Karpas-422 (cell line): ENCODE data around the gene MYO7A. TPM values are rescaled to one million over a fixed set of nuclear protein-coding genes. Genes with fewer than 3 reads are reported as not detected.

Experiments
- DNase-seq: peaks from one replicate; pipeline ENCODE4 v3.0.0-alpha.2; 2015
- H2AFZ ChIP-seq: fragments of 200-600 bp; sonication (generic); 2 replicates; pipeline ENCODE4 v1.6.1; 2014; ENCODE audit warnings: antibody characterized with exemption, low read length, mixed read lengths
- H3K27ac ChIP-seq: fragments of 200-600 bp; sonication (generic); 2 replicates; pipeline ENCODE4 v1.5.1; 2014; ENCODE audit warnings: mild to moderate bottlenecking, low read length, moderate library complexity
- H3K27me3 ChIP-seq: fragments of 200-600 bp; sonication (generic); 2 replicates; pipeline ENCODE4 v1.6.1; 2014; ENCODE audit warnings: low read length, mixed read lengths
- H3K36me3 ChIP-seq: fragments of 200-600 bp; sonication (generic); 2 replicates; pipeline ENCODE4 v1.6.1; 2014; ENCODE audit warnings: low read length, mixed read lengths; ENCODE audit not compliant: insufficient read depth
- H3K4me1 ChIP-seq: fragments of 200-600 bp; sonication (generic); 2 replicates; pipeline ENCODE4 v1.6.1; 2014; ENCODE audit warnings: mild to moderate bottlenecking, low read length, mixed read lengths
- H3K4me2 ChIP-seq: fragments of 200-600 bp; sonication (generic); 2 replicates; pipeline ENCODE4 v1.6.1; 2014; ENCODE audit warnings: low read length, low read depth, mild to moderate bottlenecking; ENCODE audit not compliant: poor library complexity, severe bottlenecking
- H3K4me3 ChIP-seq: fragments of 200-600 bp; sonication (generic); 2 replicates; pipeline ENCODE4 v1.5.1; 2014; ENCODE audit warnings: mild to moderate bottlenecking, antibody characterized with exemption, low read length, mixed read lengths
- H3K79me2 ChIP-seq: fragments of 200-600 bp; sonication (generic); 2 replicates; pipeline ENCODE4 v1.6.1; 2014; ENCODE audit warnings: mild to moderate bottlenecking, low read length, mixed read lengths
- H3K9ac ChIP-seq: fragments of 200-600 bp; sonication (generic); 2 replicates; pipeline ENCODE4 v1.6.0; 2014; ENCODE audit warnings: low read length
- H3K9me2 ChIP-seq: fragments of 200-600 bp; sonication (generic), shearing (Covaris generic); replicated peaks from 2 replicates; pipeline ENCODE4 v1.6.0; 2014; ENCODE audit warnings: mild to moderate bottlenecking, low read length, moderate library complexity; ENCODE audit not compliant: insufficient read depth
- H3K9me3 ChIP-seq: fragments of 300-700, 200-600 bp; sonication (generic); 2 replicates; pipeline ENCODE4 v1.6.1; 2014; ENCODE audit warnings: low read length, mixed read lengths
- H4K20me1 ChIP-seq: fragments of 200-600 bp; sonication (generic); 2 replicates; pipeline ENCODE4 v1.6.1; 2014; ENCODE audit warnings: mild to moderate bottlenecking, antibody characterized with exemption, low read length, low read depth; ENCODE audit not compliant: insufficient read depth
- total RNA-seq: library from RNA; depleted of rRNA; stranded (reverse); fragments of >200 nt; shearing (Covaris generic); gene quantifications from 2 replicates; pipeline ENCODE4 v1.2.3, GENCODE V29; 2014; ENCODE audit warnings: low replicate concordance

Gene MYO7A
- total RNA-seq, 1 experiment from 2014 or later: not detected

DNA sequence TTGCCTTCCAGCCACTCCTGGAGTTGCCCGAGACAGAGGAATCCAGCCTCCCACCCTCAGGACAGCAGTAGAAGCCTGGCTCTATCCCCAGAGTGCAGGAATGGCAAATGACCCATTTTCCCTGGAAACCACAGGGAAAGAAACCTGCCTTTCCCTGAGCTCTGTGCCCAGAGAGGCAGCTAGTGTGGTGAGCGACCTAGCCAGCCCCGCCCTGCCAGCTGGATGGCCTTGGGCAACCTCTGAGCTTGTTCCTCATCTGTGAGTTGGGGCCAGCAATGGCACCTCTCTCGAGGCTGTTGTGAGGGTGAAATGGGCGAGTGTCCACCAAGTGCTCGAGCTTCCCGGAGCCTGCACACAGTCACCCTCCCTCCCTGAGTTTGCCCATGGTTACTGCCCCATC lies 21.7 kb upstream of the MYO7A start:
- peak; percentile 50 for DNase-seq
- Histone ChIP-seq H3K79me2 (no peaks in the 10 kb centered on the region), H3K27me3 (no peaks in the 10 kb centered on the region), H3K9ac (no peak overlapping the region), H2AFZ (no peak overlapping the region), H3K4me3 (no peak overlapping the region), H3K36me3 (no peaks in the 10 kb centered on the region), H3K27ac (no peak overlapping the region), H3K4me1 (peaks cover 51% of the 10 kb centered on the region), H4K20me1 (peaks cover 4% of the 10 kb centered on the region; the same call in 1 of the 2 replicates), H3K9me3 (no peaks in the 10 kb centered on the region), H3K4me2 (no peak overlapping the region), H3K9me2 (no peaks in the 10 kb centered on the region)

DNA sequence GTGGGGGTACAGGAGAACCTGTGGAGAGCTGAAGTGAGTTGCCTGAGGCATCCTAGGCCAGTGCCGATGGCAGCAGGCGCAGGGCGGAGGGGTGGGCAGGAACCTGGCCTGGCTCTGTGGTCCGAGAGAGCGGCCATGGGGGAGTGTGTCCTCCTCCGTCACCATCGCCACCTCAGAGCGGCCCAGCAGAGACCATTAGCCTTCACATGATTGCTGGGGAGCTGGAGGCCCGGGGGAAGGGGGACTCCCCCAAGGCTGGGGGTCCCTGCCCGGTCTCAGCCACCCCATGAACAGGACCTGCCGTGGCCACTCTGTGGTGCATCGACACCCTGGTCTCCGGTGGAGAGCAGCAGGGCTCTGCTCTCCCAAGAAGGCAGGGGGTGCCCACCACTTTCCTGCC lies 21.3 kb upstream of the MYO7A start:
- no peak for DNase-seq
- H4K20me1 ChIP-seq: peaks cover 4% of the 10 kb centered on the region; the same call in 1 of the 2 replicates

DNA sequence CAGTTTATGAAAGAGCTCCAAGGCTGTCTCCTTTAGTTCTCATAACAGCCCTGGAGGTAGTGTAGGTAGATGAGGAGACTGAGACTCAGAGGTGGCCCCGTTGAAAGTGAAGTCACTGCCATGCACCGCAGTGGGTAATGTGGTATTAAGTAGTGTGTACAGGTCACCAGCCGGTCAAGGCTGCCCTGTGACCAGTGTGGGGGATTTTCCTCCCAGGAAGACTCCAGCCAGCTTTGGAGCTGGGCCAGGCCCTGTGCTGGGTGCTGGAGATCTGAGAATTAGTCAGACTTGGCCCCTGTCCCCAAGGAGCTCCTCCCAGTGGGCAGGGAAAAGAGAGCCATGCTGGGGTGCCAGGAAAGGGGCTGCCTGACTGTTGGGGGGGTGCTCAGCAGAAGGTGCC lies 20.1 kb upstream of the MYO7A start:
- Histone ChIP-seq H2AFZ (no peak overlapping the region), H4K20me1 (peaks cover 4% of the 10 kb centered on the region; the same call in 1 of the 2 replicates), H3K4me3 (no peak overlapping the region), H3K9me2 (no peaks in the 10 kb centered on the region), H3K9me3 (no peaks in the 10 kb centered on the region), H3K4me1 (peaks cover 52% of the 10 kb centered on the region), H3K4me2 (peak overlapping the region; percentile 11), H3K27me3 (no peaks in the 10 kb centered on the region; the same call in 1 of the 2 replicates), H3K9ac (no peak overlapping the region), H3K79me2 (no peaks in the 10 kb centered on the region), H3K36me3 (no peaks in the 10 kb centered on the region), H3K27ac (no peak overlapping the region)
- peak; percentile 47 for DNase-seq

More for the DNA sequence above, 21.3 kb upstream of the MYO7A start:
- H3K9ac ChIP-seq: no peak overlapping the region
- H2AFZ ChIP-seq: no peak overlapping the region
- H3K9me2 ChIP-seq: no peaks in the 10 kb centered on the region
- no peaks in the 10 kb centered on the region for H3K36me3 ChIP-seq
- no peak overlapping the region for H3K27ac ChIP-seq
- H3K9me3 ChIP-seq: no peaks in the 10 kb centered on the region
- H3K4me2 ChIP-seq: no peak overlapping the region
- no peak overlapping the region for H3K4me3 ChIP-seq
- peaks cover 52% of the 10 kb centered on the region for H3K4me1 ChIP-seq
- no peaks in the 10 kb centered on the region for H3K79me2 ChIP-seq
- H3K27me3 ChIP-seq: no peaks in the 10 kb centered on the region; the same call in 1 of the 2 replicates

DNA sequence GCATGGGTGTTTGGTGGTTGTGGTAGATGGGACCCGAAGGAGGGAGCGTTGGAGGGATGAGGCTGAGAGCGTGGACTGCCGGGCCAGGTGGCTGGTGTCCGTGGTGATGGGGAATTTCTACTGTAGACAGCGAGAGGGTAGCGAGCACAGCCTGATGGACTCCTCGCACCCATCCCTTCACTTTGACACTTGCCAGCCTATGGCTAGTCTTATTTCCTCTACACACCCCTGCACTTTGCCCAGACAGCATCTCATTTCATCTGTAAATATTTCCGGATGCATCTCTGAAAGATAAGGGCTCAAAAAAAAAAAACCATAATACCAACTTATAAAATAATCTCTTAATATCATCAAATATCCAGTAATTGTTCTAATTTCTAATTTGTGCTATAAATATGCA lies 19.6 kb upstream of the MYO7A start:
- no peak overlapping the region for H3K4me3 ChIP-seq
- no peaks in the 10 kb centered on the region for H3K9me3 ChIP-seq
- H3K27ac ChIP-seq: no peak overlapping the region
- H3K9me2 ChIP-seq: no peaks in the 10 kb centered on the region
- H2AFZ ChIP-seq: no peak overlapping the region
- no peak for DNase-seq
- peak overlapping the region; percentile 65 for H3K4me2 ChIP-seq
- no peaks in the 10 kb centered on the region for H3K79me2 ChIP-seq
- H3K9ac ChIP-seq: no peak overlapping the region
- H3K27me3 ChIP-seq: no peaks in the 10 kb centered on the region; the same call in 1 of the 2 replicates
- peaks cover 52% of the 10 kb centered on the region for H3K4me1 ChIP-seq
- peaks cover 4% of the 10 kb centered on the region; the same call in 1 of the 2 replicates for H4K20me1 ChIP-seq
- no peaks in the 10 kb centered on the region for H3K36me3 ChIP-seq

DNA sequence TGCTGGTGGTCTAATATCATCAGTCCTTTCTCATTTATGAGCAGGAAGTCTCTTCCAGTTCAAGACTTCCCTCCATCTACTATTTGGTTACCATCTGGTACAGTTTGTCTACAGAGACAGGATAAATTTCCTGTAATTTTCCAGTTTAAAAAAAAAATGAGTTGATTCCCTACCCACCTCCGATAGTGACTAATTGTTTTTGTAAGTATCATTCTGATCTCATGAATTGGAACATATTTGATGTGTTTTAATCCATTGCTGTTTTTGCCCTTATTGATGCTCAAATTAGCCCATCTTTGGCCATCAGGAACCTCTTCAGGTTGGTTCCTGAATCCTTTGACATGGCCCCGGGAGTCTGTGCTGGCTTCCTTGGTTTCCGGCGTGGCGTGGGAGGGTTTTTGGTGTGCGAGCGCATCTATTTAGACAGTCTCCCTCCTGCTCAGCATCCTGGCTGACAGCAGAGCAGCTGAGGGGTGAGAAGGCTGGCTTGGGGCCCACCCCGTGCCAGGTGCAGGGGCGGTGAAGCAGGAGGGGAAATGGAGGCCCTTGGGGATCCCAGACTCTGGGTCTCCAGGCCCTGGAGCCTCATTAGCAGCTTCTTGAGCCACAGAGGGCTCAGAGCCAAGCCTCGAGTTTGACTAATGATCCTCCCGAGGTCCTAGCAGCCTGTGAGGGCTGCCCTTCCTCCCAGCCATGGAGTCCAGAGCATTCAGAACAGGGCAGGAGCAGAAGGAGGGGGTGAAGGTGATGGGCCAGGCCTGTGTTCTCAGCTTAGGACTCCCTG lies 18.6 kb upstream of the MYO7A start:
- Histone ChIP-seq H3K9me2 (no peaks in the 10 kb centered on the region), H3K4me1 (peaks cover 52% of the 10 kb centered on the region), H3K9ac (no peak overlapping the region), H3K4me2 (peak overlapping the region; percentile 65), H3K27ac (peak overlapping the region; percentile 47), H4K20me1 (no peaks in the 10 kb centered on the region; the same call in 1 of the 2 replicates), H3K27me3 (no peaks in the 10 kb centered on the region; the same call in 1 of the 2 replicates), H3K79me2 (no peaks in the 10 kb centered on the region), H3K9me3 (no peaks in the 10 kb centered on the region), H3K4me3 (peak overlapping the region; percentile 39), H3K36me3 (no peaks in the 10 kb centered on the region), H2AFZ (no peak overlapping the region)
- DNase-seq: peak; percentile 95

DNA sequence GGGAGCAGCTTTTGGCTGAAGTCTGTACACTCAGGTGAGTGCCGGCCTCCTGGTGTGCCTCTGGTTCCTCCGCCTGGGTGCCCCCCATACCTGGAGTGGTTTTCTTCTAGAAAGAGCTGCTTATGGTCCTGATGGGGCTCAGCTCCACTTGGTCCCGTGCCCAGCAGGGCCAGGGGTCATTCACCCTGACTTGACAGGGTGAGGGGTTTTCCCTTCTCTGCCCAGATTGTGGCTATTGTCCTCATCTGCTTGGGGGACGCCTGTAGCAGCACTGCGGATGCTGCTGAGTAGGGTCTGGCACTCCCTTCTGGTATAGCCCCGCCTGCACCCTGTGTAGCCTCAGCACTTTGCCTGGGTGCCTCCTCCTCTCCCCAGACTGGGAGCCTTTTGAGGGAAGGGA lies 17.2 kb upstream of the MYO7A start:
- DNase-seq: no peak
- Histone ChIP-seq H3K36me3 (no peaks in the 10 kb centered on the region), H4K20me1 (no peaks in the 10 kb centered on the region; the same call in 1 of the 2 replicates), H3K9me3 (no peaks in the 10 kb centered on the region), H2AFZ (no peak overlapping the region), H3K9ac (no peak overlapping the region), H3K4me1 (peaks cover 52% of the 10 kb centered on the region), H3K4me2 (no peak overlapping the region), H3K79me2 (no peaks in the 10 kb centered on the region), H3K27ac (no peak overlapping the region), H3K27me3 (no peaks in the 10 kb centered on the region; the same call in 1 of the 2 replicates), H3K4me3 (no peak overlapping the region), H3K9me2 (no peaks in the 10 kb centered on the region)

DNA sequence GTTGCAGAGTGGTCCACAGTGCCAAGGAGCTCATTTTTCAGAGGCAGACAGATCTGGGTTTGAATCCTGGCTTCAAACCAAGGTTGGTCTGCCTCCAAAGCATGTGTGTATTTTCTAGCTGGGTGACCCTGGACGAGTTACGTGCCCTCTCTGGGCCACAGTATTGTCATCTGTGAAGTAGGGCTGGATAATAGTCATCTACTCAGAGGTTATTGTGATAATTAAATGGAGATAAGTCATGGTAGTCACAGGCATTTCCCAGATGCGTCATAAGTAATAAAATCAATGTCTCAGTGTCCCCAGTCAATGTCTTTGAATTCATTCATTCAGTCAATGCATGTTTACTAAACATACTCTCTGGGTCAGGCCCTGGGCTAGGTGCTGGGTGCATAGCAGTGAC lies 16.8 kb upstream of the MYO7A start:
- Histone ChIP-seq H3K27ac (no peak overlapping the region), H3K9me3 (no peaks in the 10 kb centered on the region), H2AFZ (no peak overlapping the region), H3K4me1 (peaks cover 51% of the 10 kb centered on the region), H3K27me3 (no peaks in the 10 kb centered on the region; the same call in 1 of the 2 replicates), H3K79me2 (no peaks in the 10 kb centered on the region), H3K9me2 (no peaks in the 10 kb centered on the region), H3K4me3 (no peak overlapping the region), H4K20me1 (no peaks in the 10 kb centered on the region; the same call in 1 of the 2 replicates), H3K36me3 (no peaks in the 10 kb centered on the region), H3K9ac (no peak overlapping the region), H3K4me2 (no peak overlapping the region)
- no peak for DNase-seq

DNA sequence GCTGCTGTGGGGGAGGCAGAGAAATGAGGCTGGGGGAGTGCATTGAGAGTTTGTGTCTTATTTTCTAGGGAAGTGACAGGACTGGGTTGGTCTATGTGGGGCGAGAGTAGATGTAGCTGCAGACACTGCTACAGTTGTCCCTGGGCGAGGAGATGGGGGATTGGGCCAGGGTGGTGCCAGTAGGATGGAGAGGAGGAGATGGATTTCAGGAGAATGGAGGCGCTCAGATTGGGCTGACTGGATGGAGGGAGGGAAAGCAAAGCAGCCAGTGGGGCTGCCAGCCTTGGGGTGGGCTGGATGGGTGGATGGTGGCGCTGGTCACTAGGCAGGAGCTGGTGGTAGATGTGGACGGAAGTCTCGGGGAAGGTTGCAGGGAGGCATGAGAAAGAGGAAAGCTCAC lies 16.1 kb upstream of the MYO7A start:
- Histone ChIP-seq H3K27ac (no peak overlapping the region), H3K27me3 (no peaks in the 10 kb centered on the region; the same call in 1 of the 2 replicates), H3K36me3 (no peaks in the 10 kb centered on the region), H3K79me2 (no peaks in the 10 kb centered on the region), H3K4me2 (no peak overlapping the region), H2AFZ (no peak overlapping the region), H3K4me3 (no peak overlapping the region), H4K20me1 (no peaks in the 10 kb centered on the region; the same call in 1 of the 2 replicates), H3K4me1 (peaks cover 45% of the 10 kb centered on the region), H3K9me3 (no peaks in the 10 kb centered on the region), H3K9me2 (no peaks in the 10 kb centered on the region), H3K9ac (no peak overlapping the region)
- DNase-seq: no peak
